Mesangial cell (primary cell): ENCODE data around the gene HSD17B1. TPM values are rescaled to one million over a fixed set of nuclear protein-coding genes. Genes with fewer than 3 reads are reported as not detected.

Experiments
- total RNA-seq: library from RNA; depleted of rRNA; stranded (reverse); fragments of >200 nt; gene quantifications from 2 replicates; pipeline ENCODE4 v1.2.3, GENCODE V29; 2015

The HSD17B1 gene
- 1.1 and 4.4 TPM in 2 replicates for total RNA-seq

GRCh38 chr17:42552736-42553135 lies at the start of gene HSD17B1:
HSD17B1 (plus strand) TSS chr17:42552923; CDS start chr17:42552934, 11 bp downstream.

GRCh38 chr17:42536048-42536371 lies 16.7 kb upstream of the HSD17B1 start, which contains the start of gene NAGLU:
NAGLU (plus strand) TSS chr17:42536241; CDS start chr17:42536273, 32 bp downstream.

GRCh38 chr17:42561897-42562387 lies 9.2 kb downstream of the HSD17B1 start, which contains the start of gene COASY:
COASY (plus strand) TSS chr17:42562148; CDS start chr17:42562623, 475 bp downstream.

GRCh38 chr17:42566883-42567573 lies 14.3 kb downstream of the HSD17B1 start, which contains the start of gene MLX:
MLX (plus strand) TSS chr17:42567100; CDS start chr17:42567125, 25 bp downstream.

GRCh38 chr17:42577532-42578281 lies 25.0 kb downstream of the HSD17B1 start, which contains the start of gene PSMC3IP:
PSMC3IP (minus strand) TSS chr17:42577729; CDS start chr17:42577686, 43 bp downstream.

Other genes starting within 250 kb of the HSD17B1 start
- gene STAT3, start 164.5 kb upstream of the HSD17B1 start, total RNA-seq = 59.0 and 101 TPM in 2 replicates
- 224 and 302 TPM in 2 replicates for gene CAVIN1, start 129.7 kb upstream of the HSD17B1 start, total RNA-seq
- gene ATP6V0A1, start 94.0 kb upstream of the HSD17B1 start, total RNA-seq = 27.1 and 55.4 TPM in 2 replicates
- gene NAGLU, start 16.7 kb upstream of the HSD17B1 start, total RNA-seq = 35.8 and 77.3 TPM in 2 replicates
- 44.5 and 55.6 TPM in 2 replicates for gene COASY, start 9.2 kb downstream of the HSD17B1 start, total RNA-seq
- gene MLX, start 14.2 kb downstream of the HSD17B1 start, total RNA-seq = 26.2 and 27.4 TPM in 2 replicates
- gene PSMC3IP, start 24.8 kb downstream of the HSD17B1 start, total RNA-seq = 2.2 and 13.2 TPM in 2 replicates
- gene RETREG3, start 56.5 kb downstream of the HSD17B1 start, total RNA-seq = 40.9 and 65.5 TPM in 2 replicates
- 56.2 and 201 TPM in 2 replicates for gene TUBG1, start 56.8 kb downstream of the HSD17B1 start, total RNA-seq
- gene TUBG2, start 106.4 kb downstream of the HSD17B1 start, total RNA-seq = 17.1 and 18.9 TPM in 2 replicates
- 15.8 and 22.2 TPM in 2 replicates for gene PLEKHH3, start 124.1 kb downstream of the HSD17B1 start, total RNA-seq
- 5.4 and 13.8 TPM in 2 replicates for gene CCR10, start 128.9 kb downstream of the HSD17B1 start, total RNA-seq
- gene CNTNAP1, start 129.6 kb downstream of the HSD17B1 start, total RNA-seq = 9.8 and 15.8 TPM in 2 replicates
- gene EZH1, start 192.1 kb downstream of the HSD17B1 start, total RNA-seq = 5.2 and 15.0 TPM in 2 replicates
- gene RAMP2, start 208.3 kb downstream of the HSD17B1 start, total RNA-seq = 5.1 TPM in 2 replicates
- gene VPS25, start 220.5 kb downstream of the HSD17B1 start, total RNA-seq = 123 and 129 TPM in 2 replicates
- gene WNK4, start 227.7 kb downstream of the HSD17B1 start, total RNA-seq = 4.8 and 6.7 TPM in 2 replicates
- gene COA3, start 245.8 kb downstream of the HSD17B1 start, total RNA-seq = 73.0 and 80.6 TPM in 2 replicates
- gene CNTD1, start 245.9 kb downstream of the HSD17B1 start, total RNA-seq = not detected in 2 replicates